Panc1 (cell line): ENCODE data around the gene IQCF6. TPM values are rescaled to one million over a fixed set of nuclear protein-coding genes. Genes with fewer than 3 reads are reported as not detected.

Experiments
- ATAC-seq: fragments of 200-7000 bp; cut with Tn5 transposase; 2 replicates; pipeline ENCODE4 v1.9.1; 2020; ENCODE audit warnings: mild to moderate bottlenecking, moderate library complexity
- BruUV-seq: library from RNA; stranded (reverse); fragments of 400-500 nt; replicated peaks from 2 replicates; lab custom pipeline; 2021; lab: Mats Ljungman, UMichigan
- CTCF ChIA-PET: fragments of 300-600 bp; sonication (Branson Sonifier 250); formaldehyde crosslinking; loops from one replicate; lab custom pipeline; 2022; ENCODE audit warnings: antibody characterized with exemption; lab: Charles Lee
- POLR2A ChIA-PET: fragments of 300-600 bp; sonication (Branson Sonifier 250); formaldehyde crosslinking; loops from one replicate; lab custom pipeline; 2022; ENCODE audit warnings: antibody characterized with exemption; lab: Charles Lee
- DNase-seq: peaks from one replicate; pipeline ENCODE4 v3.0.0-alpha.2; 2010; ENCODE audit warnings: low read depth, low spot score
- H3K27ac ChIP-seq: 2 replicates; pipeline ENCODE4 v1.5.1; 2011; ENCODE audit warnings: mild to moderate bottlenecking, low read length, inconsistent platforms
- H3K27me3 ChIP-seq: fragments of 200-500 bp; sonication (Bioruptor generic); 2 replicates; pipeline ENCODE4 v1.6.0; 2014; ENCODE audit warnings: low read length, inconsistent platforms; ENCODE audit not compliant: control insufficient read depth, insufficient read depth
- H3K36me3 ChIP-seq: fragments of 200-500 bp; sonication (Bioruptor generic); 2 replicates; pipeline ENCODE4 v1.5.1; 2014; ENCODE audit warnings: inconsistent platforms, mild to moderate bottlenecking, low read length, moderate library complexity; ENCODE audit not compliant: control insufficient read depth, insufficient read depth
- H3K4me1 ChIP-seq: 2 replicates; pipeline ENCODE4 v1.5.1; 2011; ENCODE audit warnings: inconsistent platforms, mild to moderate bottlenecking, low read length, moderate library complexity; ENCODE audit not compliant: control insufficient read depth, insufficient read depth
- H3K4me3 ChIP-seq, 2 experiments: 2 replicates each; pipeline ENCODE4 v1.5.1; 2011 to 2012; ENCODE audit warnings: low read depth in 2 of 2, low read length in 2 of 2, mild to moderate bottlenecking in 2 of 2, inconsistent platforms in 1 of 2, moderate library complexity in 1 of 2
- H3K9me3 ChIP-seq: fragments of 200-500 bp; sonication (Bioruptor generic); 2 replicates; pipeline ENCODE4 v1.5.1; 2014; ENCODE audit warnings: low read depth, mild to moderate bottlenecking, inconsistent platforms, low read length, moderate library complexity; ENCODE audit not compliant: control insufficient read depth, insufficient read depth
- CTCF ChIP-seq: fragments of 450-650 bp; IDR thresholded peaks from 2 replicates; pipeline ENCODE4 v1.5.1; 2017; ENCODE audit warnings: mild to moderate bottlenecking
- POLR2AphosphoS5 ChIP-seq: IDR thresholded peaks from 2 replicates; pipeline ENCODE4 v1.6.1; 2012; ENCODE audit warnings: mild to moderate bottlenecking, low read depth, low read length, moderate library complexity
- REST ChIP-seq, 2 experiments: IDR thresholded peaks; 2 replicates each; pipeline ENCODE4 v1.6.1; 2011 to 2012; ENCODE audit warnings: low read depth in 2 of 2, control low read depth in 1 of 2, low read length in 1 of 2, mild to moderate bottlenecking in 1 of 2, moderate library complexity in 1 of 2; ENCODE audit not compliant: insufficient read depth in 1 of 2
- SIN3A ChIP-seq: IDR thresholded peaks from 2 replicates; pipeline ENCODE4 v1.6.1; 2012; ENCODE audit warnings: low read depth, mild to moderate bottlenecking, low read length, moderate library complexity, borderline replicate concordance; ENCODE audit not compliant: insufficient read depth
- TCF7L2 ChIP-seq: IDR thresholded peaks from 2 replicates; pipeline ENCODE4 v1.6.1; 2011; ENCODE audit warnings: mild to moderate bottlenecking, low read depth, low read length, inconsistent platforms
- in situ Hi-C: cut with HindIII; loops from 2 replicates; pipeline ENCODE4 v1.10.0; 2016; ENCODE audit warnings: low sequenced_read_pairs, low pct_unique_long_range_greater_than_20kb
- intact Hi-C: fragments of 100-400 bp; cut with micrococcal nuclease; formaldehyde crosslinking; loops from one replicate; pipeline ENCODE4 v1.10.0; 2022; ENCODE audit not compliant: unreplicated experiment
- total RNA-seq: library from RNA; stranded (reverse); gene quantifications from one replicate; pipeline ENCODE4 v1.2.1, GENCODE V29; 2021; ENCODE audit not compliant: unreplicated experiment

The IQCF6 gene
- total RNA-seq, 1 experiment from 2014 or later = not detected

- in situ Hi-C loops (no loop called here), intact Hi-C loops (no loop called here)
- Histone ChIP-seq H3K4me1 (no peaks in the 10 kb centered on the region), H3K27ac (no peak overlapping the region), H3K9me3 (no peaks in the 10 kb centered on the region), H3K36me3 (no peaks in the 10 kb centered on the region), H3K4me3 (no peak overlapping the region), H3K27me3 (no peaks in the 10 kb centered on the region; the same call in 1 of the 2 replicates)
- DNase-seq (no peak), ATAC-seq (no peak)
- ChIA-PET POLR2A (no interaction called here), CTCF (interaction anchor here (0.6 kb wide), 1 partner anchor 91 kb away, joined by 7 read pairs; no protein-coding TSS in a partner anchor)
- TF ChIP-seq CTCF (no peak), SIN3A (no peak), TCF7L2 (no peak), POLR2AphosphoS5 (no peak), REST (IDR thresholded peaks at IDR 0.05; ENCODE audit: insufficient read depth in 1 of 2, low read depth in 2 of 2, low read length in 1 of 2) (no peak)
- no TSS peak for BruUV-seq
These were observed 45.0 kb downstream of the IQCF6 start for GRCh38 chr3:51733859-51734571.

- Histone ChIP-seq H3K27me3 (no peaks in the 10 kb centered on the region; the same call in none of the 2 replicates), H3K4me1 (no peaks in the 10 kb centered on the region), H3K4me3 (no peak overlapping the region), H3K36me3 (no peaks in the 10 kb centered on the region), H3K27ac (no peak overlapping the region), H3K9me3 (no peaks in the 10 kb centered on the region)
- ATAC-seq (no peak), DNase-seq (no peak)
- ChIA-PET CTCF (no interaction called here), POLR2A (interaction anchor here (0.5 kb wide), 1 partner anchor 153 kb away, joined by 3 read pairs; no protein-coding TSS in a partner anchor)
- no TSS peak for BruUV-seq
- intact Hi-C loops (no loop called here), in situ Hi-C loops (no loop called here)
- no peak for TF ChIP-seq TCF7L2
- no peak for TF ChIP-seq REST (IDR thresholded peaks at IDR 0.05; ENCODE audit: insufficient read depth in 1 of 2, low read depth in 2 of 2, low read length in 1 of 2)
- TF ChIP-seq CTCF = no peak
- TF ChIP-seq POLR2AphosphoS5 = no peak
- no peak for TF ChIP-seq SIN3A
These were observed 49.9 kb downstream of the IQCF6 start for GRCh38 chr3:51729042-51729633.
